ACC112 (cell line): ENCODE results near the gene CNTNAP4.
A peak's percentile ranks its signal among the peaks of the same experiment; 100 is the strongest.

ENCODE experiments used
- H2AFZ ChIP-seq: fragments of 200-600 bp; sonication (generic); one replicate; pipeline ENCODE4 v1.6.0; 2017; ENCODE audit warnings: antibody characterized with exemption, low read length; ENCODE audit not compliant: unreplicated experiment
- H3K27ac ChIP-seq: fragments of 200-600 bp; sonication (generic); 2 replicates; pipeline ENCODE4 v1.5.1; 2014; ENCODE audit warnings: low read depth, mild to moderate bottlenecking, antibody characterized with exemption, low read length, moderate library complexity
- H3K27me3 ChIP-seq: fragments of 200-600 bp; sonication (generic); 2 replicates; pipeline ENCODE4 v1.6.1; 2014; ENCODE audit warnings: mild to moderate bottlenecking, antibody characterized with exemption, low read length, moderate library complexity, mixed read lengths; ENCODE audit not compliant: insufficient read depth
- H3K36me3 ChIP-seq: fragments of 200-600 bp; sonication (generic); 2 replicates; pipeline ENCODE4 v1.6.1; 2016; ENCODE audit warnings: mild to moderate bottlenecking, antibody characterized with exemption, low read length, moderate library complexity, mixed read lengths; ENCODE audit not compliant: insufficient read depth
- H3K4me1 ChIP-seq: fragments of 200-600 bp; sonication (generic); one replicate; pipeline ENCODE4 v1.6.1; 2016; ENCODE audit warnings: low read length, mixed read lengths; ENCODE audit not compliant: insufficient read depth, unreplicated experiment, control insufficient read depth
- H3K4me3 ChIP-seq: fragments of 200-600 bp; sonication (generic); 2 replicates; pipeline ENCODE4 v1.5.1; 2014; ENCODE audit warnings: mild to moderate bottlenecking, low read depth, low read length
- H3K79me2 ChIP-seq: fragments of 200-600 bp; sonication (generic); one replicate; pipeline ENCODE4 v1.6.0; 2016; ENCODE audit warnings: low read length; ENCODE audit not compliant: control insufficient read depth, unreplicated experiment, insufficient read depth

CNTNAP4 gene

DNA sequence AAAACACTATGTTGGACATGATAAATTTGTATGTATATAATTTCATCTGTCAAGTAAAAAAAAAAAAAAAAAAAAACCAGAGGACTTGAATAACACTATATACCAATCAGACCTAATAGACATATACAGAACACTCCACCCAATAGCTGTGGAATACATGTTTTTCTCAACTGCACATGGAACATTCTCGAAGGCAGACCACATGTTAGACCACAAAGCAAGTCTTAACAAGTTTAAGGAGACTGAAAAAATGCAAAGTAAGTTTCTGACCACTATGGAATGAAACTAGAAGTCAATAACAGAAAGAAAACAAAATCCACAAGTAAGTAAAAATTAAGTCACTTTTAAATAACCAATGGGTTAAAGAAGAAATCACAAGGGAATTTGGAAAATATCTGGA is 8.4 kb upstream of the CNTNAP4 start:
- 0 out of 2 replicates have a peak, but pooled peaks cover under 1% of the 10 kb centered on the region for H3K27me3 ChIP-seq
- H3K4me1 ChIP-seq = peaks cover 5% of the 10 kb centered on the region
- H2AFZ ChIP-seq = peak overlapping the region; percentile 22
- H3K27ac ChIP-seq = no peak overlapping the region
- H3K36me3 ChIP-seq = no peaks in the 10 kb centered on the region
- H3K4me3 ChIP-seq = no peak overlapping the region
- H3K79me2 ChIP-seq = no peaks in the 10 kb centered on the region

DNA sequence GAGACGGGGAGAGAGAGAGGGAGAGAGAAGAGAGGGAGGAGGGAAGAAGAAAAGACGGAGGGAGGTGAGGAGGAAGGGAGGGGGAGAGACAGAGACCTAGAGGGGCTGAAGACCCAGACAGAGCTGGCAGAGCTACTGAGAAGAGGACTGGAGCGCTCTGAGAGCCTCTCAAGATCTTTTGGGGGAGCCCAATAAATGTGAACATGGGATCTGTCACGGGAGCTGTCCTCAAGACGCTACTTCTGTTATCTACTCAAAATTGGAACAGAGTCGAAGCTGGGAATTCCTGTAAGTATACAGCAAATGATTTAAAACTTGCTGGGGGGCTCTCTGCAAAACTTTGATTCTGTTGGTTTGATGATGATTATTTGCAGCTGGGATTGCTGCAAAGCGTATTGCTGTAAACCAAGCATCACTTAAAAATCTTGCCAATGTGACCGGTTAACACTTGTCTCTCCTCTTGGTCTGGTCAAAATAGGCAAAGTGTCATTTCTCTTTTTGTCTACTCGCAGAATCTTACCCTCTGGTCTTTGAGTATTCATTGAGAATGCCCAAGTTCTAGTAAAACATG is 344 bp downstream of the CNTNAP4 start:
- H3K27me3 ChIP-seq = peaks cover 6% of the 10 kb centered on the region; the same call in 1 of the 2 replicates
- peaks cover 19% of the 10 kb centered on the region for H3K4me1 ChIP-seq
- no peak overlapping the region for H3K27ac ChIP-seq
- no peak overlapping the region for H2AFZ ChIP-seq
- no peaks in the 10 kb centered on the region for H3K79me2 ChIP-seq
- H3K36me3 ChIP-seq = no peaks in the 10 kb centered on the region
- 0 out of 2 replicates have a peak overlapping the region, but pooled peaks have one; percentile 51 for H3K4me3 ChIP-seq

DNA sequence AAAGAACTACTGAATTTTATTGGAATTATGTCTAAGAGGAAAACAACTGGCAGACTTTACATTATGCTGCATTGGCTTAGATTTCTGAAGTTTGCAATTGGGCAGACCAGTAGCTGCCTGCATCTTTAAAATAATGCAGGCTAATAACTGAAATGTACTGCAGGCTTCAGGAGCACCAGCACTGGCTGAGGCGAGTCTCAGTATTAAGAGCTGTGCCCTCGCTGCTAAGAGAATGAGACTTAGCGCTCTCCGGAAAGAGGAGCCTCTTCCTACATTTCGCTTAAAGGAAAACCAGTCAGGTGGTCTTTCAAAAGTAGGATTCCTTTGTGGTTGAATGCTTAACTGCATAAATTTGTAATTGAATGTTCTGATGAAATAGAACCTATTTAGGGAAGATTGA is 885 bp downstream of the CNTNAP4 start:
- H3K36me3 ChIP-seq = no peaks in the 10 kb centered on the region
- peaks cover 6% of the 10 kb centered on the region; the same call in 1 of the 2 replicates for H3K27me3 ChIP-seq
- H2AFZ ChIP-seq = no peak overlapping the region
- H3K27ac ChIP-seq = no peak overlapping the region
- peaks cover 19% of the 10 kb centered on the region for H3K4me1 ChIP-seq
- no peak overlapping the region for H3K4me3 ChIP-seq
- no peaks in the 10 kb centered on the region for H3K79me2 ChIP-seq

DNA sequence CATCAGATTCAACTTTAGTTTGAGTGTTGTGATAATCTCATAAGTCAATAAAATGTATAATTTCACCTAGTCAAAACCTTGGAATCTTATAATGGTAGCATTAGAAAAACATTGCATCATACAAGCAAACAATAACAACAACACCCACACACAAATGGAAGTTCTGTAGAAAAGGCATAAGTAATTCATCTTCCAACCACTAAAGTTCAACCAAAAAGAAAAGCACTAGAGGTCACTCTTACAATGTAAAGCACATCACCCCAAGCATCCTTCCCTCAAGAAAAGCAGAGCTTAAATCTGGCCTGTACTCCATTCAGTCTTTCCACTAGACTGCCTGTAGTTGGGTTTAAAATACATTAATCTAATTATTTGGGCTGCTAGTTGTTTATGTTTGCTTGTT is 1.8 kb downstream of the CNTNAP4 start:
- Histone ChIP-seq H3K4me1 (peaks cover 13% of the 10 kb centered on the region), H3K79me2 (no peaks in the 10 kb centered on the region), H3K27ac (no peak overlapping the region), H3K27me3 (peaks cover 6% of the 10 kb centered on the region; the same call in 1 of the 2 replicates), H3K36me3 (no peaks in the 10 kb centered on the region), H2AFZ (no peak overlapping the region), H3K4me3 (no peak overlapping the region)

DNA sequence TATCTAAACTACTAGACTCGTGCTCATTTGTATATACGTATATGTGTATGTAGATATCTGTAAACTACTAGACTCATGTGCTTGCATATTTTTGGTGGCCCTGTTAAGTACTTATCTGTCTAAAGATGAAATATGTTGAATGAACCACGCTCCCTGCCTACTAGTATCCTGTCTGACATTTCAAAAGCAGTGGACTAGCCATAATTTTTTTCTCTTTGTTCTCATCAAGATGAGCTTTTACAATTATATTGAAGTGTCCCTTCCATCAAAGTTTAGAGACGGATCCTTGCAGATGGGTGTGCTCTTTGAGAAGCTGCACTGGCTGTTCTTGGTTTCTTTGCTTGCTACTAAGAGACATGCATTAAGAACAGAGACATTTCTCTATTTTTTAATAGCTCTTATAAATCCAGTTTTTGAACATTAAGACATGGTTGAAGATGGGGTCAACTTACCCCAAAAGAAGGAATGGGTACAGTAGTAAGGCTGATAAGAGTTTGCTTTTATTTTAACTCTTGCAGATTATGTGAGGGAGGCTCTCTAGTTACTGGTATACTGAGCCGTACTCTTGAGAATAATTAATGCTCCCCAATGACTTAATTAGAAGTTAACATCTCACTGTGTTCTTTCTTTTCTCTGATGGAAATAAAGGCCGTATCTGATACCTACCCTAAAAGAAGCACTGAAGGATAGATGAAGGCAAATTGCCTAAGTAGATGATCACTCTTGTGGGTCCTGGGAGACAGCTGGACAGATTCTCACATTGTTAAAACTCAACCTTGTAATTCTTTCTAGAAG is 3.4 kb downstream of the CNTNAP4 start:
- Histone ChIP-seq H3K4me3 (no peak overlapping the region), H2AFZ (no peak overlapping the region), H3K27me3 (peaks cover 6% of the 10 kb centered on the region; the same call in 1 of the 2 replicates), H3K79me2 (no peaks in the 10 kb centered on the region), H3K4me1 (peaks cover 9% of the 10 kb centered on the region), H3K27ac (no peak overlapping the region), H3K36me3 (no peaks in the 10 kb centered on the region)

DNA sequence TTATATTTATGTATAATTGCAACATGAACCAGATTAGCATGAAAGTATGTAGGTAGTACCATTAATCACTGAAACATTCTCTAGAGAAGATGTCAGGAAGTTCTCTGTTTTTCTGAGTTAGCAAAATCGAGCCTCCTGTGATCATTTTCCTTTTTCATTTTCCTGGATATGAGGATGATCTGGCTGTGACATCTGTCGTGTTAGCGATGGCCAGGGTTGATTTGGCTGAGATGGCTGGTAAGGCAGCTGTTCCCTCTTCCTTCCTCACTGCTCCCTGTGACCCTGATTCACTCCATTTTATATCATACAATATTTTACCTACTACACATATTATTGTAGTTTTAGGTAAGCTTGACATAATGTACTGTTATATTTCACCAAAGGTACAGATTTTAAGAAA is 10.3 kb downstream of the CNTNAP4 start:
- no peak overlapping the region for H2AFZ ChIP-seq
- no peaks in the 10 kb centered on the region for H3K79me2 ChIP-seq

DNA sequence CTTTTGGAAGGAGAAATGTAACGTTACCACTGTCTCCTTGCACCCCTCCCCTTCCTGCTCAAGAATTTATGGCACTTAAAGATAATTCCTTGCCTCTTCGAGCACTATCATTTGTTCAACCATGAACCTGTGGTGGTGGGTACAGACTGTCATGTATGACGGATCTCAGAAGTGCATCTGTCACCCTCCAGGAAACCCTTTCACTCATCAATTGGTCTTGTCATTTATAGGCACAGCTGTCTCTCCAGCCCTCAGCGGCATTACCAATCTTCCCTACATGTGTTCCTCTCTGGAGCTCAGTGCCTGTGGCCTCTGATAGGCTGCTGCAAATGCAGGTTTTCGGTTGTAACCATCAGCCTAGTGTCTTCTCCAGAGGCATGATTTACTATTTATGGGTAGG is 15.0 kb downstream of the CNTNAP4 start:
- Histone ChIP-seq H3K79me2 (no peaks in the 10 kb centered on the region), H3K27ac (no peak overlapping the region), H3K4me3 (no peak overlapping the region), H3K27me3 (no peaks in the 10 kb centered on the region), H3K4me1 (peaks cover 14% of the 10 kb centered on the region), H3K36me3 (no peaks in the 10 kb centered on the region), H2AFZ (no peak overlapping the region)

More for the DNA sequence above, 10.3 kb downstream of the CNTNAP4 start:
- H3K27ac ChIP-seq = no peak overlapping the region
- peaks cover 6% of the 10 kb centered on the region for H3K4me1 ChIP-seq
- H3K27me3 ChIP-seq = no peaks in the 10 kb centered on the region
- no peaks in the 10 kb centered on the region for H3K36me3 ChIP-seq
- no peak overlapping the region for H3K4me3 ChIP-seq

DNA sequence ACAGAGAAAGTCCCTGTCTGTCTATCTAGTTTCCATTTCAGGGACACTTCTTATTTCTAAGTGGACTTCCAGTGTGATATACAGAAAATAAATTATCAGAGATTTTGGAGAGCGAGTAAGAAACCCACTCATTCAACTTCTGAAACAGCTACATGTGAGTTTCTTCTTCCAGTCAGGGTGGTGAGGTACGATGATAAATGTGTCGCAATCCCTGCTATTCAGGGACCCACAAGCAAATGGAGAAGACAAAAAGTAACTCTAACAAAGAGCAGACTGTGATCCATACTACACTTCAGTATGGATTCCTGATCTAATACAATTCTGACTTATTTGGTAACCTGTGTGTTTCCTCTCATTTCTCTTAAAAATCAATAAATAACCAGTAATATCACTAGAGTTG is 16.8 kb downstream of the CNTNAP4 start:
- Histone ChIP-seq H3K4me1 (peaks cover 14% of the 10 kb centered on the region), H3K79me2 (no peaks in the 10 kb centered on the region), H3K36me3 (no peaks in the 10 kb centered on the region), H3K4me3 (no peak overlapping the region), H3K27me3 (no peaks in the 10 kb centered on the region), H3K27ac (peak overlapping the region; percentile 53), H2AFZ (no peak overlapping the region)

DNA sequence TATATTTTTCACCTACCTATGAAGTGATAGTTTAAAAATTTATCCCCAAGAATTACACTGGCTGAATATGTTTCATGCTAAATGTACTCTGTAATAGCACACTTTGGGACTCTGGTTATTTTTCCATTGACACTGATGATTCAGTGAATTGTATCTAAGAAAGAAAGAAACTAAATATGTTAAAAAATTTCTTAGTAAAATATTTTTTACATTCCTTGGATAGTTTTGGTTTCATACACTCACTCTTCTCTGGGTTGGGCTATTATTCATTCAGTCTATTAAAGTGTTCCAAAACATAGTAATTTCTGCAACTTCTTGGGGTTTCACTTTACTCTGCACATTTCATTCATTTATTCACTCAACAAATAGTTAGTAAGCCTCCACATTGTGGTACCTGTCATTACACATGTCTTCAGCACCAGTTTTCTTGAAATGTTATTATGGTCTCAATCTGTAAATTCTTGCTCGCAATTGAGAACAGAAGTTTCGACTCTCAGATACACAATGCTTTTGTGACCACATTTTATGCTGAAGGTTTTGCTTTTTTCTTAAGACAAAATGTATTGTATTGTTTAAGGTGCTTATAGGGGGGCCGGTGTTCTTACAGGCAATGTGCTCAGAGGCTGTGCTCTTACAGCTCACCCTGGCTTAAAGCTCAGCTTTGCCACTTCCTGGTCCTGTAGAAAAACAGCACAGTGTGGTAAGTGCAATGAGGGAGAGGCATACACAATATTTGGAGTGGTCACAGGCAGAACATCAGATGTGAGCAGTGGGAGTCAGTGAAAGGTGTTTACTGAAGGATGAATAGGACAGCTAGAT is 17.4 kb downstream of the CNTNAP4 start:
- Histone ChIP-seq H3K4me3 (peak overlapping the region; percentile 27; the same call in 1 of the 2 replicates), H3K27ac (peak overlapping the region; percentile 53), H3K36me3 (no peaks in the 10 kb centered on the region), H3K79me2 (no peaks in the 10 kb centered on the region), H3K27me3 (no peaks in the 10 kb centered on the region), H3K4me1 (peaks cover 14% of the 10 kb centered on the region), H2AFZ (peak overlapping the region; percentile 2)

DNA sequence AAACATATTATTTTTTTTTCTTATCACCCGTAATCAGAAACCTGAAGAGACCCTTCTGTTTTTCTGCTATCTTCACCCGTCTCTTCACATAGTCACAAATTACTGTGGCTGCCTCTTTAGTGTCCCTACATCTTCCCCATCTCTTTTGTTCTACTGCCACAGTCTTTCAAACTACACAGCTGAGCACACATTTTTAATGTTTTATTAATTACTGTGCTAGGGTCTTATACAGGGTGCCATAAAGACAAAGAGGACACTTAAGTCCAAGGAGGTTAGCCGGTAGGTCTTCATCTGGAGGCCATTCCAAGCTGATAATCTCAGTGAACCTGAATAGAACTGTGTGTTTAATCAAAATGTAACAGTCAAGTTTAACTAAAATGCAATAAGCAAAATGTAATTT is 20.7 kb downstream of the CNTNAP4 start:
- Histone ChIP-seq H3K4me1 (peaks cover 15% of the 10 kb centered on the region), H3K27ac (no peak overlapping the region)

More for the DNA sequence above, 20.7 kb downstream of the CNTNAP4 start:
- no peaks in the 10 kb centered on the region for H3K36me3 ChIP-seq
- H3K4me3 ChIP-seq = no peak overlapping the region
- no peaks in the 10 kb centered on the region for H3K27me3 ChIP-seq
- H3K79me2 ChIP-seq = no peaks in the 10 kb centered on the region
- H2AFZ ChIP-seq = no peak overlapping the region
